ENCODE data around the gene FRY. TPM values are rescaled to one million over a fixed set of nuclear protein-coding genes. Genes with fewer than 3 reads are reported as not detected.

Gene FRY
- total RNA-seq, 2 experiments from 2014 or later, result 3.0 to 7.0 TPM

DNA sequence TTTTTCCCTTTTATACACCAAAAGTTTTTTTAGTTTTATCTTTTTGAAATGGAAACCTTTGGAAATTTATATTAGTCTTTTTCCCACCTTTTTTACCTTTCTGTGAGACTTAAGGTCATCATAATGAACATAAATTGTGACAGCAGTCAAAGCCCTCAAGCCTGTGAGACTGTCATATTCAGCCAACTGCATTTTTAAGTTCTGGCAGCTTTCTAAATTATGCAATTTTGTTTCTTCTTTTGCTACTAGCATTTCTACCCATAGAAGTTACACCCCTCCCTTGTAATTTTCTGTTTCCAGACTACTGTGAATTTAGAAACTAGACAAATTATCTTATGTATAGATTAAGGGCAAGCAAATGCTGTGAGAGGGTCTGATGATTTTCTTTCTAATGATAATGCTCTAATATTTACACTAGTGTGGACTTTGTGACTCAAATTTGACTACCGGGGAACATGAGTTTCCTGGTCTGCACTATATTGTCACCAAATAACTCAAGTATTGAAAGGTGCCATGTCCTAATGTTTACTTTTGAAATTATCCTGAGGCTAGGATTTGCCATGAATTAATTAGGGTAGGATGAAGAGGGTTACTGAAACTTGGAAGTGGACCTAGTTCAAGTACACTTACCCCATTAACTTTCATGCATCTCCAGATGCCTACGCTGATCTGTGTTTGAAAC is 43.7 kb downstream of the FRY start:
- ChIA-PET POLR2A (interaction anchor here (1.2 kb wide), 1 partner anchor 12 kb away, joined by 6 read pairs; no protein-coding TSS in a partner anchor), CTCF (ENCODE audit: unreplicated experiment) (no interaction called here)
- H3K36me3 ChIP-seq (ENCODE audit: insufficient read depth, low read length), result no peaks in the 10 kb centered on the region
- H4K20me1 ChIP-seq (ENCODE audit: insufficient read depth, low read length), result no peaks in the 10 kb centered on the region
- no peaks in the 10 kb centered on the region for H3K4me1 ChIP-seq (ENCODE audit: insufficient read depth, low read length, poor library complexity, severe bottlenecking)
- H3K4me2 ChIP-seq (ENCODE audit: low read length), result no peak overlapping the region
- no peaks in the 10 kb centered on the region for H3K9me3 ChIP-seq (ENCODE audit: low read length)
- no peak for TF ChIP-seq EZH2phosphoT487 (IDR thresholded peaks at IDR 0.05; ENCODE audit: borderline replicate concordance, low read depth, low read length)
- no peak for TF ChIP-seq CTCF (conservative IDR thresholded peaks at IDR 0.05; ENCODE audit: low read length)
- DNase-seq (ENCODE audit: low spot score), result no peak
- no peak overlapping the region for H3K27ac ChIP-seq (ENCODE audit: low read depth, low read length, poor library complexity, severe bottlenecking)
- H2AFZ ChIP-seq (ENCODE audit: low read length), result no peak overlapping the region
- H3K79me2 ChIP-seq (ENCODE audit: insufficient read depth, low read depth, low read length), result no peaks in the 10 kb centered on the region
- intact Hi-C loops (cut with micrococcal nuclease; ENCODE audit: unreplicated experiment), result no loop called here
- no peak overlapping the region for H3K4me3 ChIP-seq (ENCODE audit: low read depth, low read length, poor library complexity, severe bottlenecking)
- H3K9me2 ChIP-seq (ENCODE audit: insufficient read depth, low read length), result no peaks in the 10 kb centered on the region
- BruUV-seq (replicated peaks), result no TSS peak

- DNase-seq (ENCODE audit: low spot score), result no peak
- Histone ChIP-seq H3K9me3 (ENCODE audit: low read length) (no peaks in the 10 kb centered on the region), H3K4me1 (ENCODE audit: insufficient read depth, low read length, poor library complexity, severe bottlenecking) (no peaks in the 10 kb centered on the region), H3K4me3 (ENCODE audit: low read depth, low read length, poor library complexity, severe bottlenecking) (no peak overlapping the region), H3K27ac (ENCODE audit: low read depth, low read length, poor library complexity, severe bottlenecking) (no peak overlapping the region), H3K4me2 (ENCODE audit: low read length) (no peak overlapping the region), H2AFZ (ENCODE audit: low read length) (no peak overlapping the region), H3K9me2 (ENCODE audit: insufficient read depth, low read length) (no peaks in the 10 kb centered on the region), H3K79me2 (ENCODE audit: insufficient read depth, low read depth, low read length) (no peaks in the 10 kb centered on the region), H3K36me3 (ENCODE audit: insufficient read depth, low read length) (no peaks in the 10 kb centered on the region), H4K20me1 (ENCODE audit: insufficient read depth, low read length) (no peaks in the 10 kb centered on the region)
- POLR2A ChIA-PET, result no interaction called here
- intact Hi-C loops (cut with micrococcal nuclease; ENCODE audit: unreplicated experiment), result no loop called here
- CTCF ChIA-PET (ENCODE audit: unreplicated experiment), result no interaction called here
- BruUV-seq (replicated peaks), result no TSS peak
- TF ChIP-seq CTCF (conservative IDR thresholded peaks at IDR 0.05; ENCODE audit: low read length) (no peak), EZH2phosphoT487 (IDR thresholded peaks at IDR 0.05; ENCODE audit: borderline replicate concordance, low read depth, low read length) (no peak)
Observed at GRCh38 chr13:32079587-32079986, 48.0 kb downstream of the FRY start.

- BruUV-seq (replicated peaks), result no TSS peak
- Histone ChIP-seq H3K4me3 (ENCODE audit: low read depth, low read length, poor library complexity, severe bottlenecking) (no peak overlapping the region), H4K20me1 (ENCODE audit: insufficient read depth, low read length) (no peaks in the 10 kb centered on the region), H3K27ac (ENCODE audit: low read depth, low read length, poor library complexity, severe bottlenecking) (no peak overlapping the region), H3K9me3 (ENCODE audit: low read length) (no peaks in the 10 kb centered on the region), H3K36me3 (ENCODE audit: insufficient read depth, low read length) (no peaks in the 10 kb centered on the region), H3K9me2 (ENCODE audit: insufficient read depth, low read length) (no peaks in the 10 kb centered on the region), H3K4me2 (ENCODE audit: low read length) (no peak overlapping the region), H3K79me2 (ENCODE audit: insufficient read depth, low read depth, low read length) (no peaks in the 10 kb centered on the region), H3K4me1 (ENCODE audit: insufficient read depth, low read length, poor library complexity, severe bottlenecking) (no peaks in the 10 kb centered on the region), H2AFZ (ENCODE audit: low read length) (no peak overlapping the region)
- ChIA-PET POLR2A (interaction anchor here (0.6 kb wide), 1 partner anchor 1431 kb away, joined by 3 read pairs; no protein-coding TSS in a partner anchor), CTCF (ENCODE audit: unreplicated experiment) (no interaction called here)
- no peak for DNase-seq (ENCODE audit: low spot score)
- TF ChIP-seq EZH2phosphoT487 (IDR thresholded peaks at IDR 0.05; ENCODE audit: borderline replicate concordance, low read depth, low read length), result no peak
- no peak for TF ChIP-seq CTCF (conservative IDR thresholded peaks at IDR 0.05; ENCODE audit: low read length)
- intact Hi-C loops (cut with micrococcal nuclease; ENCODE audit: unreplicated experiment), result no loop called here
Observed at GRCh38 chr13:32080328-32080744, 48.8 kb downstream of the FRY start.
